GM12878 (cell line): ENCODE measurements around the gene MORN4. TPM values are rescaled to one million over a fixed set of nuclear protein-coding genes. Genes with fewer than 3 reads are reported as not detected.

Experiments used
- ATAC-seq: fragments of 200-7000 bp; cut with Tn5 transposase; 3 replicates; pipeline ENCODE4 v1.9.1; 2020; ENCODE audit warnings: mild to moderate bottlenecking, moderate library complexity
- BruUV-seq: library from RNA; stranded (reverse); fragments of 400-500 nt; replicated peaks from 2 replicates; lab custom pipeline; 2021; lab: Mats Ljungman, UMichigan
- CTCF ChIA-PET: fragments of 300-600 bp; sonication (Branson Sonifier 250); formaldehyde crosslinking; extraction: SDS; loops from one replicate; lab custom pipeline; 2021; ENCODE audit warnings: inconsistent platforms; lab: Yijun Ruan, JAX
- POLR2A ChIA-PET: fragments of 350-600 bp; formaldehyde crosslinking; extraction: SDS; loops from one replicate; lab custom pipeline; 2021; ENCODE audit warnings: inconsistent platforms; lab: Charles Lee
- RAD21 ChIA-PET: fragments of 300-600 bp; sonication (Branson Sonifier 250); formaldehyde crosslinking; loops from one replicate; lab custom pipeline; 2023; ENCODE audit warnings: antibody characterized with exemption; ENCODE audit not compliant: unreplicated experiment; lab: Charles Lee
- SMC1A ChIA-PET: fragments of 300-600 bp; sonication (Branson Sonifier 250); formaldehyde crosslinking; loops from one replicate; lab custom pipeline; 2023; ENCODE audit not compliant: unreplicated experiment, uncharacterized antibody; lab: Charles Lee
- DNase-seq: peaks from one replicate; pipeline ENCODE4 v3.0.0-alpha.2; 2011; ENCODE audit warnings: low read depth, low spot score
- FAIRE-seq: peaks from 3 replicates; lab custom pipeline; 2011; peaks lifted over from hg19 to GRCh38; lab: Jason Lieb, UNC
- H2AFZ ChIP-seq: 2 replicates; pipeline ENCODE4 v1.6.0; 2011; ENCODE audit warnings: low read depth, low read length, control low read depth; ENCODE audit not compliant: control insufficient read depth
- H3K27ac ChIP-seq: 2 replicates; pipeline ENCODE4 v1.5.1; 2011; ENCODE audit warnings: control low read depth; ENCODE audit not compliant: control insufficient read depth, insufficient read depth
- H3K27me3 ChIP-seq, 2 experiments: replicated peaks in 1 of 2; 2 replicates each; pipeline versions ENCODE4 v1.6.0 to v1.6.1; 2011; ENCODE audit warnings: low read length in 1 of 2; ENCODE audit not compliant: control insufficient read depth in 2 of 2, insufficient read depth in 2 of 2
- H3K36me3 ChIP-seq, 2 experiments: 2 replicates each; pipeline ENCODE4 v1.5.1; 2011; ENCODE audit warnings: low read length in 1 of 2; ENCODE audit not compliant: control insufficient read depth in 2 of 2, insufficient read depth in 2 of 2
- H3K4me1 ChIP-seq: 2 replicates; pipeline ENCODE4 v1.6.1; 2011; ENCODE audit warnings: mild to moderate bottlenecking, low read length, moderate library complexity, mixed read lengths; ENCODE audit not compliant: control insufficient read depth, insufficient read depth
- H3K4me2 ChIP-seq: 2 replicates; pipeline ENCODE4 v1.6.0; 2011; ENCODE audit warnings: control low read depth; ENCODE audit not compliant: control insufficient read depth, insufficient read depth
- H3K4me3 ChIP-seq: fragments of 200-600 bp; sonication (generic); 2 replicates; pipeline ENCODE4 v1.5.1; 2016
- H3K79me2 ChIP-seq: 2 replicates; pipeline ENCODE4 v1.6.0; 2011; ENCODE audit warnings: low read length; ENCODE audit not compliant: control insufficient read depth, insufficient read depth
- H3K9ac ChIP-seq: 2 replicates; pipeline ENCODE4 v1.8.0; 2011; ENCODE audit warnings: low read length, control low read depth, mixed read lengths; ENCODE audit not compliant: control insufficient read depth, insufficient read depth
- H3K9me3 ChIP-seq: replicated peaks from 3 replicates; pipeline ENCODE4 v1.5.1; 2011; ENCODE audit warnings: mild to moderate bottlenecking, low read length; ENCODE audit not compliant: control insufficient read depth, insufficient read depth
- H4K20me1 ChIP-seq: 2 replicates; pipeline ENCODE4 v1.6.0; 2011; ENCODE audit not compliant: control insufficient read depth, insufficient read depth
- DPF2 ChIP-seq: fragments of 450-650 bp; IDR thresholded peaks from 2 replicates; pipeline ENCODE4 v1.6.1; 2017; ENCODE audit warnings: mild to moderate bottlenecking
- EED ChIP-seq: sonication (generic); IDR thresholded peaks from 2 replicates; pipeline ENCODE4 v1.6.1; 2016; ENCODE audit warnings: antibody characterized with exemption, low read depth
- GATAD2B ChIP-seq: fragments of 450-650 bp; conservative IDR thresholded peaks from 2 replicates; pipeline ENCODE4 v1.6.1; 2017; ENCODE audit warnings: low read depth, mild to moderate bottlenecking, moderate library complexity
- IKZF2 ChIP-seq, 2 experiments: fragments of 450-650 bp; IDR thresholded peaks; 2 replicates each; pipeline ENCODE4 v1.6.1; 2017; ENCODE audit warnings: mild to moderate bottlenecking in 2 of 2, moderate library complexity in 2 of 2
- MEF2A ChIP-seq: IDR thresholded peaks from 2 replicates; pipeline ENCODE4 v1.6.1; 2011; ENCODE audit warnings: low read depth, mild to moderate bottlenecking, low read length, moderate library complexity; ENCODE audit not compliant: insufficient read depth
- NFYA ChIP-seq: IDR thresholded peaks from 2 replicates; pipeline ENCODE4 v1.6.1; 2011; ENCODE audit warnings: low read depth, mild to moderate bottlenecking, low read length, improper control_type of control experiment, borderline replicate concordance
- PAX5 ChIP-seq: IDR thresholded peaks from 2 replicates; pipeline ENCODE4 v1.6.1; 2011; ENCODE audit warnings: low read depth, low read length, borderline replicate concordance
- SREBF1 ChIP-seq: IDR thresholded peaks from 2 replicates; pipeline ENCODE4 v1.6.1; 2012; ENCODE audit warnings: mild to moderate bottlenecking, low read length
- TCF7 ChIP-seq: IDR thresholded peaks from 2 replicates; pipeline ENCODE4 v1.6.1; 2014; ENCODE audit warnings: antibody characterized with exemption, borderline replicate concordance
- ZNF274 ChIP-seq: IDR thresholded peaks from one replicate; pipeline ENCODE4 v1.8.0; 2011; ENCODE audit not compliant: insufficient read length, insufficient read depth
- WGBS: methylation state at CpG from one replicate; pipeline ENCODE4 v1.1.6; 2016; ENCODE audit warnings: low lambda C conversion rate; ENCODE audit not compliant: insufficient replicate concordance, insufficient coverage; ENCODE audit errors: missing lambda C conversion rate; 5-methylcytosine and 5-hydroxymethylcytosine counted together
- in situ Hi-C: fragments of 300-500 bp; cut with MboI; formaldehyde crosslinking; loops from 9 replicates; pipeline ENCODE4 v1.14.3; 2018; ENCODE audit warnings: mixed read lengths
- intact Hi-C: fragments of 100-400 bp; cut with micrococcal nuclease; formaldehyde crosslinking; loops from one replicate; pipeline ENCODE4 v1.14.2; 2022; ENCODE audit not compliant: unreplicated experiment
- polyA plus RNA-seq, 11 experiments: library from polyadenylated mRNA; depleted of rRNA in 4 of 11; unstranded in 6 of 11; stranded (reverse) in 5 of 11; fragments of >200 nt; fragmentation: Nextera tagmentation in 4 of 11; fragmentation: Illumina TruSeq in 1 of 11; extraction: Ambion mirVana in 4 of 11; extraction: Trizol in 1 of 11; gene quantifications; 1 replicate in 1 of 11; 2 replicates in 10 of 11; pipeline versions ENCODE4 v1.2.1 to v1.2.3, GENCODE V29; 2011 to 2016; ENCODE audit warnings: inconsistent platforms in 2 of 11, missing spikeins in 2 of 11, low read depth in 1 of 11
- total RNA-seq, 4 experiments: library from RNA; depleted of rRNA in 3 of 4; stranded (reverse); fragments of >200 nt in 3 of 4; fragmentation: Illumina TruSeq in 1 of 4; extraction: Trizol in 1 of 4; gene quantifications; 2 replicates each; pipeline versions ENCODE4 v1.2.1 to v1.2.3, GENCODE V29; 2013 to 2021
- TF ChIP-seq, protein P1 (sequence below): fragments of 450-650 bp; formaldehyde crosslinking; IDR thresholded peaks from 2 replicates; pipeline ENCODE4 v1.4.0; 2022; ENCODE audit warnings: mild to moderate bottlenecking, moderate library complexity
- TF ChIP-seq, protein P2 (sequence below): fragments of 450-650 bp; IDR thresholded peaks from 2 replicates; pipeline ENCODE4 v1.6.1; 2017; ENCODE audit warnings: mild to moderate bottlenecking, low read depth, inconsistent platforms; ENCODE audit not compliant: poor library complexity, severe bottlenecking
- TF ChIP-seq, protein P3 (sequence below): fragments of 450-650 bp; formaldehyde crosslinking; IDR thresholded peaks from 2 replicates; pipeline ENCODE4 v1.5.0; 2022; ENCODE audit warnings: mild to moderate bottlenecking, missing genetic modification characterization

Gene MORN4
- total and polyA plus RNA-seq, 10 of the 15 experiments (the other 5 are each of a cell fraction or from before 2014, with no cell fraction given): 1.3 to 5.5 (median 2.6) TPM

DNA sequence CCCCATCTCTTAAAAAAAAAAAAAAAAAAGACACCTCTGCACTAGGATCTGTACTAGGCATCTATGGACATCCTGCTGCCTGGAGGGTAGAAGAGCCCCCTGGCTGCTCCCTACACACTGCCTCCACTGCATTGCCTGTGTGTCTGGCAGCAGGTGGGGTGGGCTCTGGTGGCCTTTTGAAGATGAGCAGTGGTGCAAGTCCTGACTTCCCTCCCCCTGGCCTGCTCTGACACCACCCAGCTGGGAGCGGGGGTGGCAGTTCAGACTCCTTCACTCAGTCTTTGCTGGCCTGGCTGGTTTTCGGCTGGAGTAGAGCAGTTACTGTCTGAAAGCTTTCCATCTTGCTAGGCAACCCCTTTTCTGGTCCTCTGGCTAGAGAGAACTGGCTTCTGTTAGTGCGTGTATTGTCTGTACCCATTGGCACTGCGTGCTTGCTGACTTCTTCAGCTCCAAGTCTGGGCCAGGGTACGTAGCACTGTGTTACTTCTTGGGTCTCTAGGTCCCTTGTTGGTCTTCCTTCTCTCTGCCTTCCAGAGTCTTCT, 26.1 kb downstream of the MORN4 start (continued):
- TF ChIP-seq, protein P1, sequence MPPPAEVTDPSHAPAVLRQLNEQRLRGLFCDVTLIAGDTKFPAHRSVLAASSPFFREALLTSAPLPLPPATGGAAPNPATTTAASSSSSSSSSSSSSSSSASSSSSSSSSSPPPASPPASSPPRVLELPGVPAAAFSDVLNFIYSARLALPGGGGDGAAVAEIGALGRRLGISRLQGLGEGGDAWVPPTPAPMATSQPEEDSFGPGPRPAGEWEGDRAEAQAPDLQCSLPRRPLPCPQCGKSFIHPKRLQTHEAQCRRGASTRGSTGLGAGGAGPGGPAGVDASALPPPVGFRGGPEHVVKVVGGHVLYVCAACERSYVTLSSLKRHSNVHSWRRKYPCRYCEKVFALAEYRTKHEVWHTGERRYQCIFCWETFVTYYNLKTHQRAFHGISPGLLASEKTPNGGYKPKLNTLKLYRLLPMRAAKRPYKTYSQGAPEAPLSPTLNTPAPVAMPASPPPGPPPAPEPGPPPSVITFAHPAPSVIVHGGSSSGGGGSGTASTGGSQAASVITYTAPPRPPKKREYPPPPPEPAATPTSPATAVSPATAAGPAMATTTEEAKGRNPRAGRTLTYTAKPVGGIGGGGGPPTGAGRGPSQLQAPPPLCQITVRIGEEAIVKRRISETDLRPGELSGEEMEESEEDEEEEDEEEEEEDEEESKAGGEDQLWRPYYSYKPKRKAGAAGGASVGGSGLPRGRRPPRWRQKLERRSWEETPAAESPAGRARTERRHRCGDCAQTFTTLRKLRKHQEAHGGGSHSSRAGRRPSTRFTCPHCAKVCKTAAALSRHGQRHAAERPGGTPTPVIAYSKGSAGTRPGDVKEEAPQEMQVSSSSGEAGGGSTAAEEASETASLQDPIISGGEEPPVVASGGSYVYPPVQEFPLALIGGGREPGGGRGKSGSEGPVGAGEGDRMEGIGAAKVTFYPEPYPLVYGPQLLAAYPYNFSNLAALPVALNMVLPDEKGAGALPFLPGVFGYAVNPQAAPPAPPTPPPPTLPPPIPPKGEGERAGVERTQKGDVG (CRISPR knock-in tag): no peak
- TF ChIP-seq NFYA: no peak
- no peak for TF ChIP-seq MEF2A
- TF ChIP-seq ZNF274: no peak

DNA sequence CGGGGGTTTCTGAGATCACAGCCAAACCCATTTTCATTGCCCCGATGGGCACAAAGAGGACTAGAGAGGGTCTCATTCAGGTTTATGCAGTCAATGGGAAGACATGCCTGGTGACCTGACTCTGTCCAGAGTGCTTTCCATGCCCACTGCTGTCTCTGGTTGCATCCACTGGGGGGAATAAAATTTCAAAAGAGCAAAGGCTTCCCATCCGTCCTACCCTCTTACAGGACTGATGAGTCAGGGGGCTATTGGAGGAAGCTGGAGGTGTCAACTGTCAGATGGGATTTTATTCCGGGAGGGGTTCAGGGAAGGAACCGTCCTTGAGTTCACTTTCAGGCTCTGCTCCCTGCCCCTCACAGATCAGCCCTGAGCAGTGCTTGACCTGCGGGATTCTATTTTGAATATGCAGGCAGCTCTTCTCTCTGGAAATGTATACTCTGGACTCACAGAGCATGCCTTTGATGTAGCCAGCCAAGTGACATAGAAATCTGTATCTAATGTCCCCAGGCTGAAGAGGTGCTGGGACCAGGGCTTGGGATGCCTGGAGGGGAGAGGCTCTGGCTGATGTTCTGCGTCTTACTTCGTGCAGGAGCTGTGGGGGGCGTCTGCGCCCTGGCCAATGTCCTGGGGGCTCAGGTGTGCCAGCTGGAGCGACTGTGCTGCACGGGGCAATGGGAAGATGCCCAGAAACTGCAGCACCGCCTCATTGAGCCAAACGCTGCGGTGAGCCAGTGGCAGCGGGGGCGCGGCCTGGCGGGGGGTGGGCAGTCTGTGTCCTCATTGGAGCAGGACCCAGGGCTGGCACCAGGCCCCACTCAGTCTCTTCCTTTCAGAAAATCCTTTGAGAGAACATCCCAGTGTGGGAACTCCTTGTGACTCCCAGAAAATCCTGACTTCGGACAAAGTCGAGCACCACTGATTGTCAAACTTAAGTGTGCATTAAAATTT, 31.8 kb downstream of the MORN4 start:
- BruUV-seq: no TSS peak
- in situ Hi-C loops: no loop called here
- Histone ChIP-seq H3K79me2 (no peaks in the 10 kb centered on the region), H3K4me3 (no peak overlapping the region), H3K27ac (no peak overlapping the region), H3K27me3 (no peaks in the 10 kb centered on the region; a peak in 1 of 4 replicates), H3K36me3 (no peaks in the 10 kb centered on the region), H4K20me1 (no peaks in the 10 kb centered on the region), H3K4me1 (no peaks in the 10 kb centered on the region), H3K4me2 (no peak overlapping the region), H3K9ac (no peak overlapping the region), H2AFZ (no peak overlapping the region), H3K9me3 (no peaks in the 10 kb centered on the region)
- 57% methylated on average over 21 of the region's 21 CpGs for WGBS
- intact Hi-C loops: no loop called here
- ChIA-PET RAD21 (no interaction called here), POLR2A (interaction anchor here (0.6 kb wide), 1 partner anchor 28 kb away, joined by 4 read pairs; no protein-coding TSS in a partner anchor), SMC1A (interaction anchor here (0.7 to 1.2 kb wide), 2 partner anchors 61 to 405 kb away, joined by 3 read pairs; no protein-coding TSS in a partner anchor), CTCF (no interaction called here)
- DNase-seq (no peak), ATAC-seq (no peak), FAIRE-seq (no peak)
- no peak for TF ChIP-seq EED
- no peak for TF ChIP-seq DPF2
- TF ChIP-seq GATAD2B: no peak
- no peak for TF ChIP-seq SREBF1
- no peak for TF ChIP-seq TCF7
- TF ChIP-seq, protein P2, sequence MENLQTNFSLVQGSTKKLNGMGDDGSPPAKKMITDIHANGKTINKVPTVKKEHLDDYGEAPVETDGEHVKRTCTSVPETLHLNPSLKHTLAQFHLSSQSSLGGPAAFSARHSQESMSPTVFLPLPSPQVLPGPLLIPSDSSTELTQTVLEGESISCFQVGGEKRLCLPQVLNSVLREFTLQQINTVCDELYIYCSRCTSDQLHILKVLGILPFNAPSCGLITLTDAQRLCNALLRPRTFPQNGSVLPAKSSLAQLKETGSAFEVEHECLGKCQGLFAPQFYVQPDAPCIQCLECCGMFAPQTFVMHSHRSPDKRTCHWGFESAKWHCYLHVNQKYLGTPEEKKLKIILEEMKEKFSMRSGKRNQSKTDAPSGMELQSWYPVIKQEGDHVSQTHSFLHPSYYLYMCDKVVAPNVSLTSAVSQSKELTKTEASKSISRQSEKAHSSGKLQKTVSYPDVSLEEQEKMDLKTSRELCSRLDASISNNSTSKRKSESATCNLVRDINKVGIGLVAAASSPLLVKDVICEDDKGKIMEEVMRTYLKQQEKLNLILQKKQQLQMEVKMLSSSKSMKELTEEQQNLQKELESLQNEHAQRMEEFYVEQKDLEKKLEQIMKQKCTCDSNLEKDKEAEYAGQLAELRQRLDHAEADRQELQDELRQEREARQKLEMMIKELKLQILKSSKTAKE: no peak
- TF ChIP-seq, protein P3, sequence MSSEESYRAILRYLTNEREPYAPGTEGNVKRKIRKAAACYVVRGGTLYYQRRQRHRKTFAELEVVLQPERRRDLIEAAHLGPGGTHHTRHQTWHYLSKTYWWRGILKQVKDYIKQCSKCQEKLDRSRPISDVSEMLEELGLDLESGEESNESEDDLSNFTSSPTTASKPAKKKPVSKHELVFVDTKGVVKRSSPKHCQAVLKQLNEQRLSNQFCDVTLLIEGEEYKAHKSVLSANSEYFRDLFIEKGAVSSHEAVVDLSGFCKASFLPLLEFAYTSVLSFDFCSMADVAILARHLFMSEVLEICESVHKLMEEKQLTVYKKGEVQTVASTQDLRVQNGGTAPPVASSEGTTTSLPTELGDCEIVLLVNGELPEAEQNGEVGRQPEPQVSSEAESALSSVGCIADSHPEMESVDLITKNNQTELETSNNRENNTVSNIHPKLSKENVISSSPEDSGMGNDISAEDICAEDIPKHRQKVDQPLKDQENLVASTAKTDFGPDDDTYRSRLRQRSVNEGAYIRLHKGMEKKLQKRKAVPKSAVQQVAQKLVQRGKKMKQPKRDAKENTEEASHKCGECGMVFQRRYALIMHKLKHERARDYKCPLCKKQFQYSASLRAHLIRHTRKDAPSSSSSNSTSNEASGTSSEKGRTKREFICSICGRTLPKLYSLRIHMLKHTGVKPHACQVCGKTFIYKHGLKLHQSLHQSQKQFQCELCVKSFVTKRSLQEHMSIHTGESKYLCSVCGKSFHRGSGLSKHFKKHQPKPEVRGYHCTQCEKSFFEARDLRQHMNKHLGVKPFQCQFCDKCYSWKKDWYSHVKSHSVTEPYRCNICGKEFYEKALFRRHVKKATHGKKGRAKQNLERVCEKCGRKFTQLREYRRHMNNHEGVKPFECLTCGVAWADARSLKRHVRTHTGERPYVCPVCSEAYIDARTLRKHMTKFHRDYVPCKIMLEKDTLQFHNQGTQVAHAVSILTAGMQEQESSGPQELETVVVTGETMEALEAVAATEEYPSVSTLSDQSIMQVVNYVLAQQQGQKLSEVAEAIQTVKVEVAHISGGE: no peak
- no peak for TF ChIP-seq PAX5
- no peak for TF ChIP-seq IKZF2 (IDR thresholded peaks at IDR 0.05)
